SH-SY5Y (cell line): ENCODE measurements around the gene ECEL1.

Source experiments
- GATA2 ChIP-seq: IDR thresholded peaks from 2 replicates; pipeline ENCODE4 v1.6.1; 2011; ENCODE audit warnings: mild to moderate bottlenecking, low read depth, low read length
- GATA3 ChIP-seq: IDR thresholded peaks from 2 replicates; pipeline ENCODE4 v1.6.1; 2011; ENCODE audit warnings: low read depth, mild to moderate bottlenecking, low read length, moderate library complexity

ECEL1 gene

GRCh38 chr2:232494542-232494941 is 6.9 kb upstream of the ECEL1 start:
- TF ChIP-seq GATA3 (no peak), GATA2 (no peak)

GRCh38 chr2:232493701-232494474 is 6.3 kb upstream of the ECEL1 start:
- TF ChIP-seq GATA3 (no peak), GATA2 (no peak)

GRCh38 chr2:232492963-232493700 is 5.5 kb upstream of the ECEL1 start:
- TF ChIP-seq GATA3 (no peak), GATA2 (no peak)

- TF ChIP-seq GATA3 (no peak), GATA2 (no peak)
These were observed 4.7 kb upstream of the ECEL1 start for GRCh38 chr2:232492236-232492848.

GRCh38 chr2:232491139-232491780 is 3.6 kb upstream of the ECEL1 start:
- no peak for TF ChIP-seq GATA3
- no peak for TF ChIP-seq GATA2

GRCh38 chr2:232490221-232491138 is 2.8 kb upstream of the ECEL1 start:
- TF ChIP-seq GATA2 (no peak), GATA3 (no peak)

GRCh38 chr2:232489516-232490220 is 2.0 kb upstream of the ECEL1 start:
- no peak for TF ChIP-seq GATA2
- no peak for TF ChIP-seq GATA3

- TF ChIP-seq GATA3 (no peak), GATA2 (no peak)
These were observed 1.2 kb upstream of the ECEL1 start for GRCh38 chr2:232488721-232489300.

- TF ChIP-seq GATA2 = no peak
- TF ChIP-seq GATA3 = no peak
These were observed 570 bp upstream of the ECEL1 start for GRCh38 chr2:232488097-232488711.

- TF ChIP-seq GATA3 (no peak), GATA2 (no peak)
These were observed 863 bp downstream of the ECEL1 start for GRCh38 chr2:232486558-232487384.

- no peak for TF ChIP-seq GATA3
- no peak for TF ChIP-seq GATA2
These were observed 1.7 kb downstream of the ECEL1 start for GRCh38 chr2:232485757-232486557.
